Right lobe of liver (tissue), 4 donors: ENCODE data around the gene PARP14.
"Not testable (repeated sequence)": the region's sequence is repeated elsewhere in the genome, so short reads cannot be mapped to it uniquely, and the experiment has no call there.

Source experiments
- POLR2A ChIP-seq: fragments of 450-650 bp; IDR thresholded peaks from one replicate; pipeline ENCODE4 v1.6.1; 2017; ENCODE audit warnings: antibody characterized with exemption, mild to moderate bottlenecking
- TF ChIP-seq, protein P1 (sequence below), 4 donors: fragments of 200-600 bp in 3 of 4; fragments of 450-650 bp in 1 of 4; IDR thresholded peaks; one replicate each; pipeline versions ENCODE4 v1.5.1 to v1.8.0; 2016 to 2022; ENCODE audit warnings: antibody characterized with exemption in 4 of 4, mild to moderate bottlenecking in 2 of 4
- donor health status: DM: no; HTN: no; CAD: no.
- donor health status: DM: no; HTN: no; CAD: no.
- donor health status: DM: no; HTN: yes; CAD: no.

DNA sequence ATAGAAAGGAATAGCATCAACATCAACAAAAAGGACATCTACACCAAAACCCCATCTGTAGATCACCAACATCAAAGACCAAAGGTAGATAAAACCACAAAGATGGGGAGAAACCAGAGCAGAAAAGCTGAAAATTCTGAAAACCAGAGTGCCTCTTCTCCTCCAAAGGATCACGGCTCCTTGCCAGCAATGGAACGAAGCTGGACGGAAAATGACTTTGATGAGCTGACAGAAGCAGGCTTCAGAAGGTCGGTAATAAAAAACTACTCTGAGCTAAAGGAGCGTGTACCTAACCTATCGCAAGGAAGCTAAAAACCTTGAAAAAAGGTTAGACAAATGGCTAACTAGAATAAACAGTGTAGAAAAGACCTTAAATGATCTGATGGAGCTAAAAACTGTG is 28.7 kb upstream of the PARP14 start:
- not testable (repeated sequence) for TF ChIP-seq POLR2A
- TF ChIP-seq, protein P1, sequence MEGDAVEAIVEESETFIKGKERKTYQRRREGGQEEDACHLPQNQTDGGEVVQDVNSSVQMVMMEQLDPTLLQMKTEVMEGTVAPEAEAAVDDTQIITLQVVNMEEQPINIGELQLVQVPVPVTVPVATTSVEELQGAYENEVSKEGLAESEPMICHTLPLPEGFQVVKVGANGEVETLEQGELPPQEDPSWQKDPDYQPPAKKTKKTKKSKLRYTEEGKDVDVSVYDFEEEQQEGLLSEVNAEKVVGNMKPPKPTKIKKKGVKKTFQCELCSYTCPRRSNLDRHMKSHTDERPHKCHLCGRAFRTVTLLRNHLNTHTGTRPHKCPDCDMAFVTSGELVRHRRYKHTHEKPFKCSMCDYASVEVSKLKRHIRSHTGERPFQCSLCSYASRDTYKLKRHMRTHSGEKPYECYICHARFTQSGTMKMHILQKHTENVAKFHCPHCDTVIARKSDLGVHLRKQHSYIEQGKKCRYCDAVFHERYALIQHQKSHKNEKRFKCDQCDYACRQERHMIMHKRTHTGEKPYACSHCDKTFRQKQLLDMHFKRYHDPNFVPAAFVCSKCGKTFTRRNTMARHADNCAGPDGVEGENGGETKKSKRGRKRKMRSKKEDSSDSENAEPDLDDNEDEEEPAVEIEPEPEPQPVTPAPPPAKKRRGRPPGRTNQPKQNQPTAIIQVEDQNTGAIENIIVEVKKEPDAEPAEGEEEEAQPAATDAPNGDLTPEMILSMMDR (IDR thresholded peaks at IDR 0.05), result not testable (repeated sequence)
